Measurements from ENCODE around the gene CXADR. TPM values are rescaled to one million over a fixed set of nuclear protein-coding genes. Genes with fewer than 3 reads are reported as not detected.
"Not testable (repeated sequence)": the region's sequence is repeated elsewhere in the genome, so short reads cannot be mapped to it uniquely, and the experiment has no call there.

The CXADR gene
- total and polyA plus RNA-seq, 4 donors, result 8.5 to 46.4 (median 26.5) TPM

DNA sequence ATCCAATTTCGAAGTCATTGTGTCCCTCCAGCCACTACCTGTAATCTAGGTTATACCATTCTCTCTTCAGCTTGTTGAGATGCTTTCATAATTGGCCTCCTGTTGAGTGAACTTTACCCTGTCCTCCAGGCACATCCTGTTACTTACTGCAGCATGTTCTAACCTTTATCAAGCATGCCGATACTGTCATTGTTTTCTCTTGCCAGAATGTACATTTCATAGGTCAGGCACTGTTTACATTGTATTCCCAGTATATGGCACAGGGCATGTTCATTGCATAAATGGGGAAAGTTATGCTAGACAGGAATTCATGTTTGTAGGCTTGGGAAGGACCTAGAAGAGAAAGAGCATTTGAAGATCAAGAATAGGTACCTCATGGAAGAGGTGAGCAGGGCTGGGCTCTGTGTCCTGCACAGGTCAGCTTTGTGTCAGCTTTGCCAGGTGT is 10.2 kb downstream of the CXADR start (continued):
- TF ChIP-seq CTCF (IDR thresholded peaks at IDR 0.05; ENCODE audit: low read depth, low read length, missing input control), result no peak
- TF ChIP-seq TAF1 (conservative IDR thresholded peaks at IDR 0.05), result no peak
- TF ChIP-seq FOXA1 (IDR thresholded peaks at IDR 0.05), result peak; percentile 90
- peak; percentile 92 for TF ChIP-seq FOXA2 (IDR thresholded peaks at IDR 0.05)
- TF ChIP-seq, protein P1, sequence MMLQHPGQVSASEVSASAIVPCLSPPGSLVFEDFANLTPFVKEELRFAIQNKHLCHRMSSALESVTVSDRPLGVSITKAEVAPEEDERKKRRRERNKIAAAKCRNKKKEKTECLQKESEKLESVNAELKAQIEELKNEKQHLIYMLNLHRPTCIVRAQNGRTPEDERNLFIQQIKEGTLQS (IDR thresholded peaks at IDR 0.05), result peak; percentile 81
- peak in 1 of 2 donors; percentile 56 for TF ChIP-seq GABPA (IDR thresholded peaks at IDR 0.05 in 1 of 2, conservative IDR thresholded peaks at IDR 0.05 in 1 of 2)

GRCh38 chr21:17523979-17524494 is 11.2 kb downstream of the CXADR start:
- H3K9me3 ChIP-seq (ENCODE audit: control insufficient read depth in 4 of 4, low read length in 3 of 4); DNase-seq (ENCODE audit: low spot score); H3K36me3 ChIP-seq (ENCODE audit: control insufficient read depth in 4 of 4, insufficient read depth in 3 of 4, low read depth in 1 of 4, low read length in 3 of 4); H3K4me3 ChIP-seq (ENCODE audit: low read depth in 1 of 3, low read length in 3 of 3); H3K27me3 ChIP-seq (ENCODE audit: control insufficient read depth in 4 of 4, insufficient read depth in 4 of 4, low read length in 3 of 4); H3K9ac ChIP-seq (ENCODE audit: low read depth in 1 of 2, low read length in 2 of 2): not testable (repeated sequence)
- H3K27ac ChIP-seq (ENCODE audit: low read depth in 1 of 2, low read length in 2 of 2), result peak overlapping the region; percentile 2 to 28
- 79% methylated on average over 10 of the region's 10 CpGs for WGBS
- TF ChIP-seq SP1 (IDR thresholded peaks at IDR 0.05), result peak; percentile 12
- peak in 1 of 2 donors; percentile 64 for TF ChIP-seq RXRA (IDR thresholded peaks at IDR 0.05)
- peak in 1 of 2 donors; percentile 24 for TF ChIP-seq HNF4A (conservative IDR thresholded peaks at IDR 0.05)
- peaks cover 1 to 45% (median 19%) of the 10 kb centered on the region in 4 donors for H3K4me1 ChIP-seq (ENCODE audit: control insufficient read depth in 4 of 4, insufficient read depth in 4 of 4, low read length in 3 of 4)

DNA sequence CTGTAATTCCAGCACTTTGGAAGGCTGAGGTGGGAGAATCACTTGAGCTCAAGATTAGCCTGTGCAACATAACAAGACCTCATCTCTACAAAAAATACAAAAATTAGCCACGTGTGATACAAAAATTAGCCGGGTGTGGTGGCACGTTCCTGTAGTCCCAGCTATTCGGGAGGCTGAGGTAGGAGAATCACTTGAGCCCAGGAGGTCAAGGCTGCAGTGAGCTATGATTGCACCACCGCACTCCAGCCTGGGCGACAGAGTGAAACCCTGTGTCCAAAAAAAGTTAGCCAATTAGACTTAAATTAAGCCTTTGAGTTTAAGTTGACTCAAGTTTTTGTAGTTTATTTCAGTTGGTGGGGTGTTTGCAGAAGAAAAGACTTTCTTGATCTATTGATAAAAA is 11.8 kb downstream of the CXADR start:
- H3K4me1 ChIP-seq (ENCODE audit: control insufficient read depth in 4 of 4, insufficient read depth in 4 of 4, low read length in 3 of 4), result peaks cover 1 to 41% (median 16%) of the 10 kb centered on the region in 4 donors
- 75% methylated on average over 6 of the region's 6 CpGs for WGBS
- no peak overlapping the region for H3K4me3 ChIP-seq (ENCODE audit: low read depth in 1 of 3, low read length in 3 of 3)
- no peaks in the 10 kb centered on the region for H3K9me3 ChIP-seq (ENCODE audit: control insufficient read depth in 4 of 4, low read length in 3 of 4)
- no peak overlapping the region for H3K9ac ChIP-seq (ENCODE audit: low read depth in 1 of 2, low read length in 2 of 2)
- H3K27ac ChIP-seq (ENCODE audit: low read depth in 1 of 2, low read length in 2 of 2), result no peak overlapping the region
- TF ChIP-seq MAX (IDR thresholded peaks at IDR 0.05), result no peak
- no peak for TF ChIP-seq SP1 (IDR thresholded peaks at IDR 0.05)
- TF ChIP-seq HNF4A (conservative IDR thresholded peaks at IDR 0.05), result peak in 1 of 2 donors; percentile 13
- no peak for TF ChIP-seq JUND (IDR thresholded peaks at IDR 0.05)
- no peak for TF ChIP-seq HNF4G (IDR thresholded peaks at IDR 0.05)
- no peak for TF ChIP-seq NR2F2 (IDR thresholded peaks at IDR 0.05)
- H3K36me3 ChIP-seq (ENCODE audit: control insufficient read depth in 4 of 4, insufficient read depth in 3 of 4, low read depth in 1 of 4, low read length in 3 of 4), result no peaks in the 10 kb centered on the region
- DNase-seq (ENCODE audit: low spot score), result no peak
- no peaks in the 10 kb centered on the region for H3K27me3 ChIP-seq (ENCODE audit: control insufficient read depth in 4 of 4, insufficient read depth in 4 of 4, low read length in 3 of 4)

DNA sequence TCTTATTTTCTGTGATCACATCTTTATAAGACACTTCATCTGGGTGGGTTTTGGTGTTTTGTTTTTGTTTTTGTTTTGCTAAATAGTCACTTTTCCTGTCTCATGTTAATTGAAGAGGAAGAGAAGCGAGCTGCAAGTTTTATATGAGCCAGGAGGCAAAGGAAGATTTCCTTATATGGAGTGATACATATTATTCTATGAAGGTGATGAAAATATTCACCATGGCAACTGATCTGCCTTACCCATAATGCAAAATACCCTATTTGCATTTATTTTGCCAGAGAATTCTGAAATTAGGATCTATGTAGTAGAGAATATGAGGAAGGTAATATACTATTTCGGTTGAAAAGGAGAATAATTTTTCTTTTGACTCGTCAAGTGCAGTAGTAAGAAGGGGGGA is 13.9 kb downstream of the CXADR start:
- no peak for TF ChIP-seq HNF4A (conservative IDR thresholded peaks at IDR 0.05)
- no peak for TF ChIP-seq RAD21 (IDR thresholded peaks at IDR 0.05)
- TF ChIP-seq FOXA2 (IDR thresholded peaks at IDR 0.05), result no peak
- TF ChIP-seq NR2F2 (IDR thresholded peaks at IDR 0.05), result no peak
- TF ChIP-seq GABPA (IDR thresholded peaks at IDR 0.05 in 1 of 2, conservative IDR thresholded peaks at IDR 0.05 in 1 of 2), result no peak
- Histone ChIP-seq H3K9me3 (ENCODE audit: control insufficient read depth in 4 of 4, low read length in 3 of 4) (no peaks in the 10 kb centered on the region), H3K27ac (ENCODE audit: low read depth in 1 of 2, low read length in 2 of 2) (peak overlapping the region in 1 of 2 donors; percentile 36), H3K9ac (ENCODE audit: low read depth in 1 of 2, low read length in 2 of 2) (no peak overlapping the region), H3K4me1 (ENCODE audit: control insufficient read depth in 4 of 4, insufficient read depth in 4 of 4, low read length in 3 of 4) (peaks cover 3 to 35% (median 13%) of the 10 kb centered on the region in 4 donors), H3K27me3 (ENCODE audit: control insufficient read depth in 4 of 4, insufficient read depth in 4 of 4, low read length in 3 of 4) (no peaks in the 10 kb centered on the region), H3K4me3 (ENCODE audit: low read depth in 1 of 3, low read length in 3 of 3) (no peak overlapping the region), H3K36me3 (ENCODE audit: control insufficient read depth in 4 of 4, insufficient read depth in 3 of 4, low read depth in 1 of 4, low read length in 3 of 4) (no peaks in the 10 kb centered on the region)
- WGBS, result 87% methylated on average over 3 of the region's 3 CpGs
- no peak for DNase-seq (ENCODE audit: low spot score)
